ENCODE measurements around the gene PLXNC1. TPM values are rescaled to one million over a fixed set of nuclear protein-coding genes. Genes with fewer than 3 reads are reported as not detected.
A peak's percentile ranks its signal among the peaks of the same experiment; 100 is the strongest.

The PLXNC1 gene
- total and polyA plus RNA-seq, 4 donors, result 1.7 to 70.0 (median 36.3) TPM

DNA sequence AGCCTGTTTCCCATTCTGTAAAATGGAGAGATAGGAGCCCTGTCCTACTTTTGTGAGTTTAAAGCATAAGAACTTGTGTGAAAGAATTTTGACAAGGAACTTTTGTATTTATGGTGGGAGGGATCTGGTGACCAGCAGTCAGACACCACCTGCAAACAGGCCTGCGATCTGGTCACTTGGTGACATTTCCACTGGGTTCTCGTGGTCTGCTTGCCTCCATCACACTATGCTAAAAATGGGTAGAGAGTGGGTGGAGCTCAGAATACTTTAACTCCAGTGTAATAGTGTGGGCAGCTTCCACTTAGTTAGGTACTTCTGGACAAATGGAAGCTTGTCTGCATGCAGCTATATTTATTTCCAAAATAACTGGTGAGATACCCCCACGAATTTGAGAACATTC lies 26.5 kb upstream of the PLXNC1 start:
- ATAC-seq (ENCODE audit: insufficient read depth, low FRiP score) (no peak), DNase-seq (no peak)
- 45 to 92% methylated on average over 3 of the region's 3 CpGs for WGBS, 2 donors
- no peak overlapping the region for H3K4me3 ChIP-seq
- no peaks in the 10 kb centered on the region for H3K27me3 ChIP-seq (ENCODE audit: control insufficient read depth in 3 of 3, insufficient read depth in 3 of 3, low read length in 2 of 3)
- H3K9me3 ChIP-seq (ENCODE audit: control insufficient read depth in 4 of 4, insufficient read depth in 3 of 4, low read length in 3 of 4), result no peaks in the 10 kb centered on the region
- H3K27ac ChIP-seq (ENCODE audit: low read depth in 1 of 2, low read length in 1 of 2), result no peak overlapping the region
- H3K9ac ChIP-seq (ENCODE audit: insufficient read depth in 1 of 2, low read length in 2 of 2), result no peak overlapping the region
- TF ChIP-seq, protein P1, sequence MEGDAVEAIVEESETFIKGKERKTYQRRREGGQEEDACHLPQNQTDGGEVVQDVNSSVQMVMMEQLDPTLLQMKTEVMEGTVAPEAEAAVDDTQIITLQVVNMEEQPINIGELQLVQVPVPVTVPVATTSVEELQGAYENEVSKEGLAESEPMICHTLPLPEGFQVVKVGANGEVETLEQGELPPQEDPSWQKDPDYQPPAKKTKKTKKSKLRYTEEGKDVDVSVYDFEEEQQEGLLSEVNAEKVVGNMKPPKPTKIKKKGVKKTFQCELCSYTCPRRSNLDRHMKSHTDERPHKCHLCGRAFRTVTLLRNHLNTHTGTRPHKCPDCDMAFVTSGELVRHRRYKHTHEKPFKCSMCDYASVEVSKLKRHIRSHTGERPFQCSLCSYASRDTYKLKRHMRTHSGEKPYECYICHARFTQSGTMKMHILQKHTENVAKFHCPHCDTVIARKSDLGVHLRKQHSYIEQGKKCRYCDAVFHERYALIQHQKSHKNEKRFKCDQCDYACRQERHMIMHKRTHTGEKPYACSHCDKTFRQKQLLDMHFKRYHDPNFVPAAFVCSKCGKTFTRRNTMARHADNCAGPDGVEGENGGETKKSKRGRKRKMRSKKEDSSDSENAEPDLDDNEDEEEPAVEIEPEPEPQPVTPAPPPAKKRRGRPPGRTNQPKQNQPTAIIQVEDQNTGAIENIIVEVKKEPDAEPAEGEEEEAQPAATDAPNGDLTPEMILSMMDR (IDR thresholded peaks at IDR 0.05; ENCODE audit: control extremely low read depth, extremely low read depth), result no peak
- no peaks in the 10 kb centered on the region for H3K36me3 ChIP-seq (ENCODE audit: control insufficient read depth in 4 of 4, insufficient read depth in 4 of 4, low read length in 4 of 4)
- no peaks in the 10 kb centered on the region for H3K4me1 ChIP-seq (ENCODE audit: control insufficient read depth in 5 of 5, insufficient read depth in 5 of 5, low read length in 5 of 5)

DNA sequence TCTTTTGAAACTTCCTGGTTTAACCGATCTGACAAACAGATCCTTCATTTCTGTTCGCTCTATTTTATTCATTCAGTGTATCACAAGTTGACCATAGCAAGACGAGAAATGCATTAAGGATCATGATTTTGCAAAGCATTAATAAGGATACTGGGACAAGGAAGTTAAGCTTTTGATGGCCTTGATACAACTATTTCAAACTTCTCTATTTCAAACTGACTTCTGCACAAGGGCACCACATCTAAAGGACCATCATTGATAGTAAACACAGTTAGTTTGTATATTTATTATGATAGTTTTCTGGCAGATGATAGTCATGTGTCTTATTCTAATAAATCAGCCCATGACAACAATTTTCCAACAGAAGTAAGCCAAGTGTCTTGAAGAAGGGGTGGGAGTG lies 25.8 kb upstream of the PLXNC1 start:
- no peak overlapping the region for H3K4me3 ChIP-seq
- WGBS, 2 donors, result 38 to 61% methylated on average over 3 of the region's 3 CpGs
- no peaks in the 10 kb centered on the region for H3K9me3 ChIP-seq (ENCODE audit: control insufficient read depth in 4 of 4, insufficient read depth in 3 of 4, low read length in 3 of 4)
- H3K27ac ChIP-seq (ENCODE audit: low read depth in 1 of 2, low read length in 1 of 2), result no peak overlapping the region
- H3K36me3 ChIP-seq (ENCODE audit: control insufficient read depth in 4 of 4, insufficient read depth in 4 of 4, low read length in 4 of 4), result no peaks in the 10 kb centered on the region
- H3K9ac ChIP-seq (ENCODE audit: insufficient read depth in 1 of 2, low read length in 2 of 2), result no peak overlapping the region
- DNase-seq (no peak), ATAC-seq (ENCODE audit: insufficient read depth, low FRiP score) (no peak)
- peaks cover 0 to 2% (median 0%) of the 10 kb centered on the region in 3 donors for H3K27me3 ChIP-seq (ENCODE audit: control insufficient read depth in 3 of 3, insufficient read depth in 3 of 3, low read length in 2 of 3)
- H3K4me1 ChIP-seq (ENCODE audit: control insufficient read depth in 5 of 5, insufficient read depth in 5 of 5, low read length in 5 of 5), result no peaks in the 10 kb centered on the region
- TF ChIP-seq, protein P1 (IDR thresholded peaks at IDR 0.05; ENCODE audit: control extremely low read depth, extremely low read depth), result no peak

DNA sequence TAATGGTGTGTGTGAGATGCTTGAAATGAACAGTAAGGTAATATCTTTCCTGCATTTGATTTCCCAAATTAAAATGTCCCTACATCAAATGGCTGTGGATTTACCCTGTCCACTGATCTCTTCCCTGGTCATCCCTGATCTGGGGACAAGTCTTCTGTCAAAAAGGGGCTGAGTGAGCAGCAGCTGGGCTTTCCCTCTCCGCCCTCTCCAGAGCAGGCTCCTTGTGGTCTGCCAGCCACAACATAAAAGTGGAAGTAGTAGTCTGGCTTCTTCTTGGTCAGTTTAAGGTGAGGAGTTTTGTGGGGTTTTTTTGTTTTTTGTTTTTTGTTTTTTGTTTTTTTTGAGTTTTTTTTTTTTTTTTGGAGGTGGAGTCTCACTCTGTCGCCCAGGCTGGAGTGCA lies 25.2 kb upstream of the PLXNC1 start:
- peaks cover 0 to 2% (median 0%) of the 10 kb centered on the region in 3 donors for H3K27me3 ChIP-seq (ENCODE audit: control insufficient read depth in 3 of 3, insufficient read depth in 3 of 3, low read length in 2 of 3)
- DNase-seq (no peak), ATAC-seq (ENCODE audit: insufficient read depth, low FRiP score) (no peak)
- no peak overlapping the region for H3K27ac ChIP-seq (ENCODE audit: low read depth in 1 of 2, low read length in 1 of 2)
- no peak overlapping the region for H3K4me3 ChIP-seq
- no peaks in the 10 kb centered on the region for H3K9me3 ChIP-seq (ENCODE audit: control insufficient read depth in 4 of 4, insufficient read depth in 3 of 4, low read length in 3 of 4)
- WGBS, 2 donors, result 39 to 80% methylated on average over 2 of the region's 2 CpGs
- no peaks in the 10 kb centered on the region for H3K4me1 ChIP-seq (ENCODE audit: control insufficient read depth in 5 of 5, insufficient read depth in 5 of 5, low read length in 5 of 5)
- H3K36me3 ChIP-seq (ENCODE audit: control insufficient read depth in 4 of 4, insufficient read depth in 4 of 4, low read length in 4 of 4), result no peaks in the 10 kb centered on the region
- no peak overlapping the region for H3K9ac ChIP-seq (ENCODE audit: insufficient read depth in 1 of 2, low read length in 2 of 2)
- TF ChIP-seq, protein P1 (IDR thresholded peaks at IDR 0.05; ENCODE audit: control extremely low read depth, extremely low read depth), result no peak

DNA sequence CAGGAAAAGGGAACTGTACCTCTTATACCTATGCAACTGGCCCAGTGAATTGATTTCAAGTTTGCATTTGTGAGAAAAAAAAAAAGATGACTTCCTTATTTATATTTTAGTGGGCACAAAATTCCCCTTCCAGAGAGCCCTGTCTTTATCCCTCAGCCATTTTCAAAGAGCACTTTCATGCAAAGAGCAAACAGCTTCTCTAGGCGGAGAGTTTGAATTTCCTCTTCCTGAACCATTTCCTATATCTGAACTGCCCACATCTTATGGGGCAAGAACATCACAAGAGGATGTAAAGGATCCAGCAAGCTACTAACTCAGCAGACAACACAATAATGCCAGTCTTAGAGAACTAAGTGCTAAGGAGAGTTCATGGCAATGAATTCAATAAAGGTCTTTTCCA lies 22.3 kb upstream of the PLXNC1 start:
- H3K27ac ChIP-seq (ENCODE audit: low read depth in 1 of 2, low read length in 1 of 2), result no peak overlapping the region
- no peak overlapping the region for H3K9ac ChIP-seq (ENCODE audit: insufficient read depth in 1 of 2, low read length in 2 of 2)
- DNase-seq, result no peak
- TF ChIP-seq, protein P1 (IDR thresholded peaks at IDR 0.05; ENCODE audit: control extremely low read depth, extremely low read depth), result no peak
- peaks cover 0 to 2% (median 0%) of the 10 kb centered on the region in 3 donors for H3K27me3 ChIP-seq (ENCODE audit: control insufficient read depth in 3 of 3, insufficient read depth in 3 of 3, low read length in 2 of 3)
- WGBS, 2 donors, result 13 to 23% methylated on average over 1 of the region's 1 CpG
- no peak overlapping the region for H3K4me3 ChIP-seq
- no peaks in the 10 kb centered on the region for H3K4me1 ChIP-seq (ENCODE audit: control insufficient read depth in 5 of 5, insufficient read depth in 5 of 5, low read length in 5 of 5)
- ATAC-seq (ENCODE audit: insufficient read depth, low FRiP score), result peak; percentile 57
- H3K36me3 ChIP-seq (ENCODE audit: control insufficient read depth in 4 of 4, insufficient read depth in 4 of 4, low read length in 4 of 4), result no peaks in the 10 kb centered on the region
- H3K9me3 ChIP-seq (ENCODE audit: control insufficient read depth in 4 of 4, insufficient read depth in 3 of 4, low read length in 3 of 4), result no peaks in the 10 kb centered on the region

Data from lung (tissue), 12 donors.